Measurements from ENCODE around the gene TGFB2.

GRCh38 chr1:218315638-218316037 is 29.5 kb upstream of the TGFB2 start:
- TF ChIP-seq POLR2A (IDR thresholded peaks at IDR 0.05) (no peak), CTCF (IDR thresholded peaks at IDR 0.05 in 4 of 5, conservative IDR thresholded peaks at IDR 0.05 in 1 of 5) (no peak)
